ENCODE measurements around the gene BRD3.

BRD3 gene

GRCh38 chr9:134061688-134062371 lies 6.0 kb downstream of the BRD3 start:
- no peaks in the 10 kb centered on the region for H3K9me3 ChIP-seq (ENCODE audit: control insufficient read depth, insufficient read depth, low read length)
- H3K9ac ChIP-seq (ENCODE audit: low read depth, low read length), result no peak overlapping the region
- H3K36me3 ChIP-seq (ENCODE audit: insufficient read depth, low read length), result no peaks in the 10 kb centered on the region
- peaks cover 10% of the 10 kb centered on the region for H3K4me1 ChIP-seq (ENCODE audit: insufficient read depth, low read length)

GRCh38 chr9:134061019-134061687 lies 6.7 kb downstream of the BRD3 start:
- Histone ChIP-seq H3K9ac (ENCODE audit: low read depth, low read length) (no peak overlapping the region), H3K4me1 (ENCODE audit: insufficient read depth, low read length) (peaks cover 10% of the 10 kb centered on the region), H3K36me3 (ENCODE audit: insufficient read depth, low read length) (no peaks in the 10 kb centered on the region), H3K9me3 (ENCODE audit: control insufficient read depth, insufficient read depth, low read length) (no peaks in the 10 kb centered on the region)

GRCh38 chr9:134060546-134060945 lies 7.3 kb downstream of the BRD3 start:
- Histone ChIP-seq H3K9ac (ENCODE audit: low read depth, low read length) (no peak overlapping the region), H3K36me3 (ENCODE audit: insufficient read depth, low read length) (no peaks in the 10 kb centered on the region), H3K9me3 (ENCODE audit: control insufficient read depth, insufficient read depth, low read length) (no peaks in the 10 kb centered on the region), H3K4me1 (ENCODE audit: insufficient read depth, low read length) (peaks cover 7% of the 10 kb centered on the region)

GRCh38 chr9:134059661-134060395 lies 8.0 kb downstream of the BRD3 start:
- H3K9ac ChIP-seq (ENCODE audit: low read depth, low read length), result no peak overlapping the region
- no peaks in the 10 kb centered on the region for H3K9me3 ChIP-seq (ENCODE audit: control insufficient read depth, insufficient read depth, low read length)
- H3K4me1 ChIP-seq (ENCODE audit: insufficient read depth, low read length), result peaks cover 4% of the 10 kb centered on the region; the same call in 1 of the 2 replicates
- no peaks in the 10 kb centered on the region for H3K36me3 ChIP-seq (ENCODE audit: insufficient read depth, low read length)

- no peak overlapping the region for H3K9ac ChIP-seq (ENCODE audit: low read depth, low read length)
- peaks cover 4% of the 10 kb centered on the region; the same call in 1 of the 2 replicates for H3K4me1 ChIP-seq (ENCODE audit: insufficient read depth, low read length)
- H3K36me3 ChIP-seq (ENCODE audit: insufficient read depth, low read length), result no peaks in the 10 kb centered on the region
- no peaks in the 10 kb centered on the region for H3K9me3 ChIP-seq (ENCODE audit: control insufficient read depth, insufficient read depth, low read length)
Measured at GRCh38 chr9:134059188-134059641, 8.6 kb downstream of the BRD3 start.

GRCh38 chr9:134058716-134059115 lies 9.1 kb downstream of the BRD3 start:
- H3K9me3 ChIP-seq (ENCODE audit: control insufficient read depth, insufficient read depth, low read length), result no peaks in the 10 kb centered on the region
- no peaks in the 10 kb centered on the region for H3K36me3 ChIP-seq (ENCODE audit: insufficient read depth, low read length)
- peaks cover 3% of the 10 kb centered on the region; the same call in 1 of the 2 replicates for H3K4me1 ChIP-seq (ENCODE audit: insufficient read depth, low read length)
- H3K9ac ChIP-seq (ENCODE audit: low read depth, low read length), result no peak overlapping the region

GRCh38 chr9:134057751-134058701 lies 9.8 kb downstream of the BRD3 start:
- peaks cover 2% of the 10 kb centered on the region; the same call in 1 of the 2 replicates for H3K36me3 ChIP-seq (ENCODE audit: insufficient read depth, low read length)
- H3K9me3 ChIP-seq (ENCODE audit: control insufficient read depth, insufficient read depth, low read length), result no peaks in the 10 kb centered on the region
- H3K9ac ChIP-seq (ENCODE audit: low read depth, low read length), result no peak overlapping the region
- H3K4me1 ChIP-seq (ENCODE audit: insufficient read depth, low read length), result no peaks in the 10 kb centered on the region; the same call in 1 of the 2 replicates

GRCh38 chr9:134057307-134057657 lies 10.5 kb downstream of the BRD3 start:
- no peaks in the 10 kb centered on the region for H3K9me3 ChIP-seq (ENCODE audit: control insufficient read depth, insufficient read depth, low read length)
- H3K36me3 ChIP-seq (ENCODE audit: insufficient read depth, low read length), result peaks cover 10% of the 10 kb centered on the region; the same call in 1 of the 2 replicates
- H3K9ac ChIP-seq (ENCODE audit: low read depth, low read length), result no peak overlapping the region
- no peaks in the 10 kb centered on the region; the same call in 1 of the 2 replicates for H3K4me1 ChIP-seq (ENCODE audit: insufficient read depth, low read length)

- no peaks in the 10 kb centered on the region; the same call in 1 of the 2 replicates for H3K4me1 ChIP-seq (ENCODE audit: insufficient read depth, low read length)
- H3K9ac ChIP-seq (ENCODE audit: low read depth, low read length), result no peak overlapping the region
- H3K9me3 ChIP-seq (ENCODE audit: control insufficient read depth, insufficient read depth, low read length), result no peaks in the 10 kb centered on the region
- peaks cover 10% of the 10 kb centered on the region for H3K36me3 ChIP-seq (ENCODE audit: insufficient read depth, low read length)
Measured at GRCh38 chr9:134056483-134057306, 11.1 kb downstream of the BRD3 start.

- H3K9me3 ChIP-seq (ENCODE audit: control insufficient read depth, insufficient read depth, low read length), result no peaks in the 10 kb centered on the region
- peaks cover 10% of the 10 kb centered on the region for H3K36me3 ChIP-seq (ENCODE audit: insufficient read depth, low read length)
- no peak overlapping the region for H3K9ac ChIP-seq (ENCODE audit: low read depth, low read length)
- no peaks in the 10 kb centered on the region; the same call in 1 of the 2 replicates for H3K4me1 ChIP-seq (ENCODE audit: insufficient read depth, low read length)
Measured at GRCh38 chr9:134055981-134056461, 11.8 kb downstream of the BRD3 start.

- Histone ChIP-seq H3K36me3 (ENCODE audit: insufficient read depth, low read length) (peaks cover 10% of the 10 kb centered on the region), H3K9ac (ENCODE audit: low read depth, low read length) (no peak overlapping the region), H3K4me1 (ENCODE audit: insufficient read depth, low read length) (no peaks in the 10 kb centered on the region; the same call in 1 of the 2 replicates), H3K9me3 (ENCODE audit: control insufficient read depth, insufficient read depth, low read length) (no peaks in the 10 kb centered on the region)
Measured at GRCh38 chr9:134054891-134055811, 12.7 kb downstream of the BRD3 start.

Data from ES-I3 (cell line).